Measurements from ENCODE around the gene ZNF398. TPM values are rescaled to one million over a fixed set of nuclear protein-coding genes. Genes with fewer than 3 reads are reported as not detected.

Gene ZNF398
- total and polyA plus RNA-seq, 2 of the 13 experiments (the other 11 are each of a cell fraction or from before 2014, with no cell fraction given) = 3.0 to 8.9 TPM

GRCh38 chr7:149195180-149196150 is 48.2 kb downstream of the ZNF398 start, which contains the start of gene ZNF282 (continued):
- TF ChIP-seq CREBL2 (CRISPR knock-in tag; IDR thresholded peaks at IDR 0.05; ENCODE audit: borderline replicate concordance) (no peak), ZNF281 (CRISPR knock-in tag; IDR thresholded peaks at IDR 0.05; ENCODE audit: borderline replicate concordance) (peak; percentile 79; the same call in 1 of the 2 replicates), ZBTB3 (CRISPR knock-in tag; IDR thresholded peaks at IDR 0.05; ENCODE audit: borderline replicate concordance, low read depth) (no peak), ZNF589 (CRISPR knock-in tag; conservative IDR thresholded peaks at IDR 0.05) (no peak), HNRNPK (IDR thresholded peaks at IDR 0.05; ENCODE audit: low read depth, low read length, poor library complexity, severe bottlenecking) (no peak), ZKSCAN5 (CRISPR knock-in tag; IDR thresholded peaks at IDR 0.05) (0 out of 2 replicates have a peak, but pooled peaks have one; percentile 38), NCOA1 (CRISPR knock-in tag; IDR thresholded peaks at IDR 0.05) (0 out of 2 replicates have a peak, but pooled peaks have one; percentile 37), EED (CRISPR knock-in tag; IDR thresholded peaks at IDR 0.05) (0 out of 2 replicates have a peak, but pooled peaks have one; percentile 41), SATB2 (CRISPR knock-in tag; IDR thresholded peaks at IDR 0.05) (no peak; the same call in none of the 2 replicates), POLR2AphosphoS2 (IDR thresholded peaks at IDR 0.05; ENCODE audit: low read depth, low read length) (no peak), ZNF431 (CRISPR knock-in tag; IDR thresholded peaks at IDR 0.05; ENCODE audit: borderline replicate concordance, low read depth) (no peak), ZSCAN31 (CRISPR knock-in tag; IDR thresholded peaks at IDR 0.05; ENCODE audit: low read depth) (peak; percentile 80; the same call in 1 of the 2 replicates), FOSL2 (CRISPR knock-in tag; IDR thresholded peaks at IDR 0.05) (peak; percentile 45; the same call in 1 of the 2 replicates), ZNF790 (CRISPR knock-in tag; IDR thresholded peaks at IDR 0.05; ENCODE audit: borderline replicate concordance) (no peak), ASH2L (IDR thresholded peaks at IDR 0.05; ENCODE audit: insufficient read length, low read depth, low read length) (peak; percentile 88), ZBTB20 (CRISPR knock-in tag; IDR thresholded peaks at IDR 0.05; ENCODE audit: borderline replicate concordance, low read depth) (no peak), ZBTB1 (CRISPR knock-in tag; IDR thresholded peaks at IDR 0.05; ENCODE audit: borderline replicate concordance) (no peak), MEF2D (CRISPR knock-in tag; IDR thresholded peaks at IDR 0.05) (no peak), TAF15 (IDR thresholded peaks at IDR 0.05; ENCODE audit: low read depth, low read length, poor library complexity, severe bottlenecking) (no peak), ZNF382 (CRISPR knock-in tag; IDR thresholded peaks at IDR 0.05; ENCODE audit: borderline replicate concordance) (no peak), ZBTB8A (CRISPR knock-in tag; IDR thresholded peaks at IDR 0.05; ENCODE audit: borderline replicate concordance, low read depth) (no peak), PRMT3 (CRISPR knock-in tag; IDR thresholded peaks at IDR 0.05; ENCODE audit: borderline replicate concordance, low read depth) (no peak), ZNF878 (CRISPR knock-in tag; IDR thresholded peaks at IDR 0.05) (no peak), TBX2 (CRISPR knock-in tag; IDR thresholded peaks at IDR 0.05; ENCODE audit: borderline replicate concordance) (peak; percentile 74), SOX6 (IDR thresholded peaks at IDR 0.05) (no peak), SOX6 (CRISPR knock-in tag; IDR thresholded peaks at IDR 0.05) (peak; percentile 62)
